Activated CD8-positive, alpha-beta memory T cell treated with anti-CD3 and anti-CD28 coated beads for 24 hours (primary cell): ENCODE measurements around the gene ZFP2.
"Not testable (repeated sequence)": the region's sequence is repeated elsewhere in the genome, so short reads cannot be mapped to it uniquely, and the experiment has no call there.

Experiments used
- DNase-seq: peaks from one replicate; pipeline ENCODE4 v3.0.0-alpha.2; 2020

The ZFP2 gene

GRCh38 chr5:178895615-178896571 is at the start of gene ZFP2:
TSS of gene ZFP2 (plus strand) at chr5:178895913. CDS start at chr5:178931314, 35,401 bp downstream.
- DNase-seq, result peak; percentile 67

DNA sequence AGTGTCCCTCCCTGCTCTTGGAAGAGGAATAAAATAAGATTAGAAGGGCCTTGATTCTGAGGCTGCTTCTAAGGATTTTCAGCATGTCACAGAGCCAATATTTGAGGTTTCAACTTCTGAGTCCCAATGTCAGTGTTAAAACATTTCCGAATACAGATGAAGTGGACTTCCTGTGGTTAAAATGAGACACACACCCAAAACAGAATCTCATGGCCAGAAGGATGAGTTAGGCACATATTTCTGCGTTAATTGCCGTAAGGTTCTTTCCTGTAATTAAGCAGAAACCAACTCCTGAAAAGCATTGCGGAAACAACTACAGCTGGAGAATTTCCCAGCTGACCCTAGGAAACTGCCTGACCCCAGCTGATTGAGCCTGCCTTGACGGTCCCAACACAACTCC is 46.4 kb upstream of the ZFP2 start:
- DNase-seq, result no peak

GRCh38 chr5:178851951-178852350 is 43.8 kb upstream of the ZFP2 start:
- no peak for DNase-seq

- no peak for DNase-seq
These were observed 41.4 kb upstream of the ZFP2 start for GRCh38 chr5:178854284-178854683.

DNA sequence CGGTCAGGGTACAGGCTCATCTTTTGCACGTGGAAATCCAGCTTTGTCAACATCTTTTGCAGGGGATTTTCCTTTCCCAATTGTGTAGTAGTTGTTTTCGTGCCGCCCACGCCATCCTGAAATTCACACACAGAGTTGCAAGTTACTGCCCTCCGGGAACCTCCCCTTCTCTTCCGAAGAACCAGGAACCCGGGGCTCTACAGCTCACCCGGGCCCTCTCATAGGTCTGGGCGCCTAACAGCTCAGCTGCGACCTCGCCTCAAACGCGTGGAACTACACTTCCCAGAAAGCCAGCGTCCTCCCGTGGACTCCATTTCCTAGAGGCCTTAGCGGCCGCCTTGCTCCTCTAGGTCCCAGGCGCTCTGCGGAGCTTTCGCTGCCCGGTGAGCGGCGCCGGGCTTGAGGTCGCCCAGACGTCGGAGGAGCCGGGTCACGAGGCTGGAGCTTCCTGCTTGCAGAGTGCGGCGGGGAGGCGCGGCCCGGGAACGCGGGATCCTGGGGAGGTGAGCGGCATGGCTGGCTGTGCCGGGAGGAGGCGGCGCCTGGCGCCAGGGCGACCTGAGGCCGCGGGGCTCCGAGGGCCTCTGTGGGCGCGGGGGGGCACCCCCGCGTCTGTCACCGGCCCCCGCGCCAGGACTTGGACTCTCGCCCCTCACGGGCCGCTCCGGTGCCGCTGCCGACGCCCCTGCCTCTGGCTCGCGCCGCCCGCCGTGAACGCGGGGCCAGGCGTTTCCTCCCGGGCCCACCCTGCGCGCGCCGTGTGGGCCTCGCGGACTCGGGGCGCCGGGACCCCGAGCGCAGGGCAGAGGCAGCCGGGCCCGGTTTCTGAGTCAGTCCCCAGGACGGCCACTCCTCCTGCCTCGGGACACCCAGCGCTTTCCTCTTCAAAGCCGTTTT is 35.8 kb upstream of the ZFP2 start, which contains the start of gene ZNF354B:
TSS of gene ZNF354B (plus strand) at position 329 of the 897 bp plus-strand sequence. CDS start 1,095 bp downstream, outside the sequence.
- peak; percentile 91 for DNase-seq

- DNase-seq, result not testable (repeated sequence)
These were observed 35.1 kb upstream of the ZFP2 start for GRCh38 chr5:178860615-178861014.

DNA sequence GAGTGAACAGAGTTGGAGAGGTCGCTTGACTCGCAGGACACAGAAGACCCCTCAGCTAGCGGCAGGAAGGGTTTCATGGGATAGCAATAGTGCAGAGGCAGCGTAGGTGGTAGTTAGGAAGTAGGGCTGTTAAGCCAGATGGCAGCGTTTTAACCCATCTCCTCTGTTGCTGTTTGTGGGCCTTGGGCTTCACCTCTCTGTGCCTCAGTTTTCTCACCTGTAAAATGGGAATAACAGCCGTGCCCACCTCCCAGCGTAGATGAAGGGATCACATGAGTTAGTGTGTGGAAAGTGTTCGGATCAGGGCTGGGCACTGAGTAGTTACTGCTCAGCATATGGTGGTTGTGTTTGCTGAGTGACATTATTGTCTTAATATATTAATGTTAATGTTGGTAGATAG is 34.1 kb upstream of the ZFP2 start:
- no peak for DNase-seq

DNA sequence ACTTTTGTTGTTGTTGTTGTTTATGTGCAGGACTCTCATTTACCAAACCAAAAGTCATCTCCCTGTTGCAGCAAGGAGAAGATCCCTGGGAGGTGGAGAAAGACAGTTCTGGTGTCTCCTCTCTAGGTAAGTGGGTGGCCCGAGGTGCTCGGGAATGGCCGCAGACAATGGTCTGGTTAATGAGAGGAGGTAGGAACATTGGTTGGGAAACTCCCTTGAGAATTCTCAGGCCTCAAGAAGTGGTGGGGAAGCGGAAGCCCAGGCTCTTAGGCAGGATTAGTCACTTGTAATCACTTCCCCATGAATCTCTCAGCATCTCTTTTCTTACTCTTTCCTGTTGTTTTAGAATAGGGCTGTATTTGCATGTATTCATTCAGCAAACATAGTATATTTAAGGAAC is 28.8 kb upstream of the ZFP2 start:
- DNase-seq, result no peak

GRCh38 chr5:178869577-178869976 is 26.1 kb upstream of the ZFP2 start:
- DNase-seq, result no peak

DNA sequence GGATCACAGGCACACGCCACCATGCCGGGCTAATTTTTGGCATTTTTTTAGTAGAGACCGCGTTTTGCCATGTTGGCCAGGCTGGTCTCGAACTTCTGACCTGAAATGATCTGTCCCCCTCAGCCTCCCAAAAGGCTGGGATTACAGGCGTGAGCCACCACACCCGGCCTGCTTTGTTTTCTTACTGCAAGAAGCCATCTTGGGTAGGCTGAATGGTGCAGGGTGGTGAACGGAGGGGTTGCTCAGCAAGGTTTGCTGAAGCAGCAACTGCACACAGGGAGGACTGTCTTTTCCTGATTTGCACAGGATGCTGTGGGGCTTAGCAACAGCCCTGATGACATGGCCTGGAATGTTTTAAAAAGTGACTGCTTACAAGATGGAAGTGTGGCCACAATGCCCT is 25.3 kb upstream of the ZFP2 start:
- no peak for DNase-seq

DNA sequence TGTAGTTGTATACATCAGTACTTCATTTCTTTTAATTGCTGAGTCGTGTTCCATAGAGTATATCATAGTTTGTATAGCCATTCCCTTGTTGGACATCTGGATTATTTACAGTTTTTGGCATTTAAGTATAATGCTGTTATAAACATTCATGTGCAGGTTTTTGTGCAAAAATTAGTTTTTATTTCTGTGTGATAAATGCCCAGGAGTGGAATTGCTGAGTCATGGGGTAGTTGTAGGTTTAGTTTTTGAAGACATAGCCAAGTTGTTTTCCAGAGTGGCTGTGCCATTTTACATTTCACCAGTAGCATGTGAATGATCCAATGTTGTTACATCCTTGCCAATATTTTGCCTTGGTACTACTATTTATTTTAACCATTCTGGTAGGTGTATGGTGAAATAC is 23.4 kb upstream of the ZFP2 start:
- DNase-seq, result no peak

- not testable (repeated sequence) for DNase-seq
These were observed 12.5 kb upstream of the ZFP2 start for GRCh38 chr5:178883115-178883694.

DNA sequence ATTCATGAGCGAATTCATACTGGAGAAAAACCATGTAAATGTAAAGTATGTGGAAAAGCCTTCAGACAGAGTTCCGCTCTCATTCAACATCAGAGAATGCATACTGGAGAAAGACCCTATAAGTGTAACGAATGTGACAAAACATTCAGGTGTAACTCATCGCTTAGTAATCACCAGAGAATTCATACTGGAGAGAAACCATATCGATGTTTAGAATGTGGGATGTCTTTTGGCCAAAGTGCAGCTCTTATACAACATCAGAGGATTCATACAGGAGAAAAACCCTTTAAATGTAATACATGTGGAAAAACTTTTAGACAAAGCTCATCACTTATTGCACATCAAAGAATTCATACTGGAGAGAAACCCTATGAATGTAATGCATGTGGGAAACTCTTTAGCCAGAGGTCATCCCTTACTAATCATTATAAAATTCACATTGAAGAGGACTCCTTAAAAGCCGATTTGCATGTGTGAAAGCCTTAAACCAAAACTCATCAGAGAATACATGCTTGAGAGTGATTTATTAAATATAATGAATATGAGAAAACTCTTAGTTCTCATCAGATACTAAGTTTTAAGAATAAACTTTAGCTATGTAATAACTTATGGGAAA is 11.8 kb upstream of the ZFP2 start:
- DNase-seq, result no peak

DNA sequence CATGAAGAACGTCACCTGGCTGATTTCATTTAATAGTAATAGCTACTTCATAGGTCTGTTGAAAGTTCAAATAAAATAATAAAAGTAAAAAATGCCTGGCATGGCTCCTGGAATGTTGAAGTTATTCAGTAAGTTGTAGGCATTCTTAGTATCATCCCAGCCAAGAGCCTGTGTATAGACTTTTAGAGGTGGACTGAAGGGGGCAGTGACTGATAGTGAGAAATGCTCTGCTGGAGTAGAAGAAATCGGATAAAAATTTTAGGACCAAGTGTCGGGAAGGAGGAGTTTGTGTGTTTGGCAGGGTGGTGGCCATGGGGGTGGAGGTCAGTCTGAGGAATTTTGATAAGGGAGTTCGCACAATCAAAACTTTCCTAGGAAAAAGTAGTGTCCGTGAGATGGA is 3.6 kb downstream of the ZFP2 start:
- no peak for DNase-seq

GRCh38 chr5:178902849-178903248 is 7.1 kb downstream of the ZFP2 start:
- DNase-seq, result no peak

- no peak for DNase-seq
These were observed 36.4 kb downstream of the ZFP2 start for GRCh38 chr5:178931846-178932760.

DNA sequence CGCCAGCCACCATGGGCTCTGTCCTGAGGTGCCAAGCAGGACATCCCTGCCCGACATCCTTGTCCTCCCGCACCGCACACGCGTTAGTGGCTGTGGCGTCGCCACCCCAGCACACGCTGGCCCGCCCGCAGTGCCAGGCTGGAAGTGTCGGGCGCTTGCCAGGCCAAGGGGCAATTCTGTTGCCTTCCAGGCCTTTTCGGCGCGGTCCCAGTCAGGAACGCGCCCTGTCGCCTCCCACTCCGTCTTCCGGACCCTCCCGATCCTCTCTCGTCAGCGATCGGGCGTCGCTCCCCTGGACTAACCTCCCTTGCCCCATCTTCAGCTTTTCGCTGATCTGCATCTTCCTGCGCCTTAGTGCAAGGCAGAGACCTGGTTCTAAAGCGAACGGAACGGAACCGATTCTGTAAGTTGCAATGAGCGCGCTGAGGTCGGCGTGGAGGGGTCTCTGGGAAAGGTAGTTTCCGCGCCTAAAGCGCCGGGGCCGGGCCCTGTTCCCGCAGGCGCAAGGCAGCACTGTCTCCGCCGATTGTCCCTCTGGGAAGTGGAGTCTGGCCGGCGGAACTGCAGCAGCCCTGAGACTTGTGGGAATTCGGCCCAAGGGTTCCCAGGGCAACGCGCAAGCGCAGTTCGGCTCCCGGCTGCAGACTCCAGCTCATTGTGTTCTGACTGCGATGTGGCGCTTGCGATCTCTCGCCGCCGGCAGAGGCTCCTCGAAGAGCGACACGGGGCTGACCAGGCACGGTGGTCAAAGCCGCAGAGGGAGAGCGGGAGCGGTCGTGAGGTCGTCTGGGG is 45.1 kb downstream of the ZFP2 start, which contains the start of gene ZNF454:
TSS of gene ZNF454 (plus strand) at position 630 of the 792 bp plus-strand sequence. CDS start 1,594 bp downstream, outside the sequence.
- no peak for DNase-seq

- DNase-seq, result no peak
These were observed 45.6 kb downstream of the ZFP2 start for GRCh38 chr5:178941361-178941760.

GRCh38 chr5:178965465-178966055 is 69.8 kb downstream of the ZFP2 start:
- no peak for DNase-seq

DNA sequence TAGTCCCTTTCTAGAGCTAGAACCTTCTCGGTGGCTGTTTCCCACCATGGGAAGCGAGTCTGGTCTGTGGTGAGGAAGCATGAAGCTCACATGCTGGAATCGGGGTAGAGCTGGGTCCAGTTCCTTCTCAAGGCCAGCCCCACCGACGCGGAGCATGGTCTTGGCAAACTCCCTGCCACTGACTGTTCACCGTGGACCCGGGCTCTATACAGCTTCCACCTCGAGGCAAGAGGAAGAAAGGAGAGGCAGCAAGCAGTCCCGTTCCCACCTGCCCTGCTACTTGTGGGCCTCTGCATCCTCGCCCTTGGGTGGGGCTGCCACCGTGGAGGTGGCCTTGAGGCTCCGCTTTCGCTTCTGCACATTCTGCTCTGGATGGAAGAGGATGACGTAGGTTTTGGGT is 85.7 kb downstream of the ZFP2 start:
- DNase-seq, result no peak
